A673 (cell line): ENCODE measurements around the gene GLI3. TPM values are rescaled to one million over a fixed set of nuclear protein-coding genes. Genes with fewer than 3 reads are reported as not detected.

Source experiments
- BruUV-seq: library from RNA; stranded (reverse); fragments of 400-500 nt; replicated peaks from 2 replicates; lab custom pipeline; 2021; lab: Mats Ljungman, UMichigan
- CTCF ChIA-PET: fragments of 300-600 bp; sonication (Branson Sonifier 250); formaldehyde crosslinking; loops from one replicate; lab custom pipeline; 2022; ENCODE audit warnings: antibody characterized with exemption; lab: Charles Lee
- POLR2A ChIA-PET: fragments of 300-600 bp; sonication (Branson Sonifier 250); formaldehyde crosslinking; loops from one replicate; lab custom pipeline; 2022; ENCODE audit warnings: antibody characterized with exemption; ENCODE audit not compliant: low non-redundant PET; lab: Charles Lee
- DNase-seq: peaks from one replicate; pipeline ENCODE4 v3.0.0-alpha.2; 2015; ENCODE audit warnings: low spot score
- H3K27ac ChIP-seq: fragments of 200-600 bp; sonication (generic); 2 replicates; pipeline ENCODE4 v1.5.1; 2016; ENCODE audit warnings: mixed run types, low read depth, mild to moderate bottlenecking, mixed read lengths, antibody characterized with exemption, low read length; ENCODE audit not compliant: poor library complexity, severe bottlenecking
- H3K27me3 ChIP-seq: fragments of 200-600 bp; sonication (generic); replicated peaks from 2 replicates; pipeline ENCODE4 v1.6.1; 2017; ENCODE audit warnings: mixed run types, low read depth, mild to moderate bottlenecking, mixed read lengths, antibody characterized with exemption, low read length; ENCODE audit not compliant: insufficient read depth, poor library complexity
- H3K36me3 ChIP-seq: fragments of 200-600 bp; sonication (generic); 2 replicates; pipeline ENCODE4 v1.6.1; 2016; ENCODE audit warnings: mixed run types, mild to moderate bottlenecking, mixed read lengths, antibody characterized with exemption, low read length; ENCODE audit not compliant: insufficient read depth, poor library complexity, severe bottlenecking
- H3K4me1 ChIP-seq: fragments of 200-600 bp; sonication (generic); 2 replicates; pipeline ENCODE4 v1.6.1; 2017; ENCODE audit warnings: mixed run types, mild to moderate bottlenecking, mixed read lengths, antibody characterized with exemption, low read length; ENCODE audit not compliant: insufficient read depth, poor library complexity, severe bottlenecking
- H3K4me3 ChIP-seq: fragments of 200-600 bp; sonication (generic); 2 replicates; pipeline ENCODE4 v1.5.1; 2016; ENCODE audit warnings: low read depth, mixed run types, mild to moderate bottlenecking, mixed read lengths, low read length; ENCODE audit not compliant: poor library complexity, severe bottlenecking
- H3K9me3 ChIP-seq: fragments of 200-600 bp; sonication (generic); 2 replicates; pipeline ENCODE4 v1.6.1; 2016; ENCODE audit warnings: mixed run types, low read depth, mild to moderate bottlenecking, mixed read lengths, antibody characterized with exemption, low read length; ENCODE audit not compliant: poor library complexity, severe bottlenecking
- EZH2 ChIP-seq: fragments of 200-600 bp; sonication (generic); IDR thresholded peaks from 2 replicates; pipeline ENCODE4 v1.6.1; 2017; ENCODE audit warnings: borderline replicate concordance, low read depth, mild to moderate bottlenecking, mixed read lengths, antibody characterized with exemption, low read length; ENCODE audit not compliant: poor library complexity, severe bottlenecking
- intact Hi-C: fragments of 100-400 bp; cut with micrococcal nuclease; formaldehyde crosslinking; loops from one replicate; pipeline ENCODE4 v1.10.0; 2022; ENCODE audit not compliant: unreplicated experiment
- total RNA-seq: library from RNA; stranded (reverse); gene quantifications from 2 replicates; pipeline ENCODE4 v1.2.3, GENCODE V29; 2021
- TF ChIP-seq, protein P1 (sequence below): fragments of 300-800, 200-600 bp; sonication (generic); conservative IDR thresholded peaks from 2 replicates; pipeline ENCODE4 v1.5.1; 2017; ENCODE audit warnings: low read depth, mild to moderate bottlenecking, antibody characterized with exemption, low read length, moderate library complexity, mixed read lengths

Gene GLI3
- total RNA-seq, 1 experiment from 2014 or later = 52.6 TPM

DNA sequence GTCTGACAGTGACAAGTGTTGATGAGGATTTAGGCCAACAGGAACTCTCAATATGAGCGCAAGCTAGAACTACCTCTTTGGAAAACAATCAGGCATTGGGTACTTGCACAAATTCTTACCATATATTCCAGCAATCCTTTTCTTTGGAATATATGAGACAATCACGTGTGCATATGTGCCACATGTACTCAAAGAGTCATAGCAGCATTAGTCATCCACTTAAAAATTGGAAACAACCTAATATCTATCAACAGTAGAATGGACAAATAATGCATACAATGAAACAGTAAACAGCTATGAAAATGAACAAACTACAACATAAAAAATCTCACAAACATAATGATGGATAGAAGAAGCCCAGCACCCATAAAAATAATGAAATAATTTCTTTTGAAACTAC, 179.7 kb downstream of the GLI3 start:
- ChIA-PET CTCF (no interaction called here), POLR2A (interaction anchor here (0.6 kb wide), 1 partner anchor 385 kb away, joined by 11 read pairs; no protein-coding TSS in a partner anchor)
- intact Hi-C loops = no loop called here
- Histone ChIP-seq H3K9me3 (no peaks in the 10 kb centered on the region), H3K27ac (no peak overlapping the region), H3K4me3 (no peak overlapping the region), H3K27me3 (no peaks in the 10 kb centered on the region), H3K36me3 (no peaks in the 10 kb centered on the region), H3K4me1 (no peaks in the 10 kb centered on the region)
- no peak for DNase-seq
- BruUV-seq = no TSS peak
- TF ChIP-seq, protein P1, sequence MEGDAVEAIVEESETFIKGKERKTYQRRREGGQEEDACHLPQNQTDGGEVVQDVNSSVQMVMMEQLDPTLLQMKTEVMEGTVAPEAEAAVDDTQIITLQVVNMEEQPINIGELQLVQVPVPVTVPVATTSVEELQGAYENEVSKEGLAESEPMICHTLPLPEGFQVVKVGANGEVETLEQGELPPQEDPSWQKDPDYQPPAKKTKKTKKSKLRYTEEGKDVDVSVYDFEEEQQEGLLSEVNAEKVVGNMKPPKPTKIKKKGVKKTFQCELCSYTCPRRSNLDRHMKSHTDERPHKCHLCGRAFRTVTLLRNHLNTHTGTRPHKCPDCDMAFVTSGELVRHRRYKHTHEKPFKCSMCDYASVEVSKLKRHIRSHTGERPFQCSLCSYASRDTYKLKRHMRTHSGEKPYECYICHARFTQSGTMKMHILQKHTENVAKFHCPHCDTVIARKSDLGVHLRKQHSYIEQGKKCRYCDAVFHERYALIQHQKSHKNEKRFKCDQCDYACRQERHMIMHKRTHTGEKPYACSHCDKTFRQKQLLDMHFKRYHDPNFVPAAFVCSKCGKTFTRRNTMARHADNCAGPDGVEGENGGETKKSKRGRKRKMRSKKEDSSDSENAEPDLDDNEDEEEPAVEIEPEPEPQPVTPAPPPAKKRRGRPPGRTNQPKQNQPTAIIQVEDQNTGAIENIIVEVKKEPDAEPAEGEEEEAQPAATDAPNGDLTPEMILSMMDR = no peak
- no peak for TF ChIP-seq EZH2

DNA sequence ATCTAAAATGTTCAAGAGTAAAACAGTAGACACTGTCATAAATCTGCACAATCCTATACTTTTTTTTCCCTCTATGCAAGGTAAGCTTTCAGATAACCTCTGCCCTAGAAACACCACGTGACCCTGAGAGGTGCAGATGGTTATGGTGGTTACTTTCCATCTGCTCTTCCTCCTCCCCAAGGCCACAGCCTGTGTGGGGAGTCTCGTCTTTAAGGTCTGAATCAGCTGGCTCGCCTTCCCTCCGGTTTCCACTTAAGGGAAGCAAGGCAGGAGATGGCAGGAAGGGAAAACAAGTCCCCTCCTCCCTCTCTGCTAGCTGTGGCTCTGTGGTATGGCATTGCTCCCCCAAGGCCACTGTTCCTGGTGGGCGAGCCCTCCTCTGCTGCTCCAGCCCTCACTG, 181.8 kb downstream of the GLI3 start:
- ChIA-PET CTCF (no interaction called here), POLR2A (no interaction called here)
- no peak overlapping the region for H3K27ac ChIP-seq
- no peaks in the 10 kb centered on the region for H3K27me3 ChIP-seq
- TF ChIP-seq, protein P1 = no peak
- no peak for TF ChIP-seq EZH2
- no peaks in the 10 kb centered on the region for H3K9me3 ChIP-seq
- no peak overlapping the region for H3K4me3 ChIP-seq
- no peaks in the 10 kb centered on the region for H3K36me3 ChIP-seq
- no TSS peak for BruUV-seq
- intact Hi-C loops = no loop called here
- H3K4me1 ChIP-seq = no peaks in the 10 kb centered on the region
- no peak for DNase-seq

DNA sequence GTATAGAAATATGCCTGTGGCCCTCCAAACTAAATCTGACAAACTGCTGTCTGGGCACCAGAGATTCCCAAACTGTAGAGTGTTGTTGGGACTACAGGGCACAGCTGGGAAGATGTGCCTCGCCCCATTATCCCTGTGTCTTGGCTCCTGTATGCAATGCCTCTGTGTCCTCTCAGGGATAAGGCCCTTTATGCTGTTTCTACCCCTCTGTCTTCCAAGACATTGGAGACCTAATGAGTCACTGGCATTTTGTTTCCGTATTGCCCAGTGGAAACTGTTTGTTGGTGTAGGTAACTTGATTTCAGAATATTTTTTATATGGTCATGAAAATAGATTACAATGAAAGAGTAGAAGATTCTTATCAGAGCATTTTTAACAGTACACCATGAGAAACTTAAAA, 183.2 kb downstream of the GLI3 start:
- Histone ChIP-seq H3K9me3 (no peaks in the 10 kb centered on the region), H3K4me3 (no peak overlapping the region), H3K27ac (no peak overlapping the region), H3K36me3 (no peaks in the 10 kb centered on the region), H3K4me1 (no peaks in the 10 kb centered on the region), H3K27me3 (no peaks in the 10 kb centered on the region)
- intact Hi-C loops = no loop called here
- POLR2A ChIA-PET = no interaction called here
- no peak for TF ChIP-seq EZH2
- TF ChIP-seq, protein P1 = no peak
- no TSS peak for BruUV-seq
- DNase-seq = no peak
- CTCF ChIA-PET = no interaction called here
